HCT116 (cell line): ENCODE results near the gene PLEKHA5. TPM values are rescaled to one million over a fixed set of nuclear protein-coding genes. Genes with fewer than 3 reads are reported as not detected.

ENCODE experiments used
- ATAC-seq: fragments of 200-7000 bp; cut with Tn5 transposase; 2 replicates; pipeline ENCODE4 v1.9.1; 2020; ENCODE audit warnings: mild to moderate bottlenecking, moderate library complexity
- BruUV-seq: library from RNA; stranded (reverse); fragments of 400-500 nt; replicated peaks from 2 replicates; lab custom pipeline; 2021; lab: Mats Ljungman, UMichigan
- CTCF ChIA-PET: fragments of 300-600 bp; sonication (Branson Sonifier 250); formaldehyde crosslinking; loops from one replicate; lab custom pipeline; 2021; ENCODE audit warnings: antibody characterized with exemption; lab: Charles Lee
- POLR2A ChIA-PET: fragments of 300-600, 350-600 bp; sonication (Branson Sonifier 250); formaldehyde crosslinking; loops from one replicate; lab custom pipeline; 2021; ENCODE audit warnings: antibody characterized with exemption; lab: Charles Lee
- RAD21 ChIA-PET, 2 experiments: fragments of 300-600 bp; sonication (Branson Sonifier 250); formaldehyde crosslinking; loops; one replicate each; lab custom pipeline; 2023; ENCODE audit warnings: low total read pairs in 2 of 2; ENCODE audit not compliant: uncharacterized antibody in 2 of 2, unreplicated experiment in 2 of 2, low non-redundant PET in 1 of 2; lab: Charles Lee
- DNase-seq: peaks from one replicate; pipeline ENCODE4 v3.0.0-alpha.2; 2010; ENCODE audit warnings: low read depth, low spot score
- H2AFZ ChIP-seq: fragments of 200-600 bp; shearing (Covaris generic), sonication (generic); 2 replicates; pipeline ENCODE4 v1.6.1; 2017; ENCODE audit warnings: low read depth, mixed run types, mixed read lengths, antibody characterized with exemption, low read length; ENCODE audit not compliant: poor library complexity, severe bottlenecking
- H3K27ac ChIP-seq: 2 replicates; pipeline ENCODE4 v1.5.1; 2012; ENCODE audit warnings: low read depth, low read length
- H3K27me3 ChIP-seq: fragments of 200-600 bp; sonication (generic); 2 replicates; pipeline ENCODE4 v1.6.1; 2016; ENCODE audit warnings: mixed run types, low read length, mixed read lengths; ENCODE audit not compliant: insufficient read depth
- H3K36me3 ChIP-seq, 2 experiments: fragments of 200-500 bp in 1 of 2; fragments of 200-600 bp in 1 of 2; sonication (Bioruptor generic) in 1 of 2; sonication (generic) in 1 of 2; 2 replicates each; pipeline versions ENCODE4 v1.5.1 to v1.6.1; 2014 to 2016; ENCODE audit warnings: low read length in 2 of 2, inconsistent platforms in 1 of 2, mixed read lengths in 1 of 2, mixed run types in 1 of 2; ENCODE audit not compliant: insufficient read depth in 2 of 2, control insufficient read depth in 1 of 2
- H3K4me1 ChIP-seq, 2 experiments: fragments of 200-600 bp in 1 of 2; sonication (generic) in 1 of 2; 2 replicates each; pipeline versions ENCODE4 v1.5.1 to v1.6.1; 2012 to 2017; ENCODE audit warnings: low read length in 2 of 2, inconsistent platforms in 1 of 2, mild to moderate bottlenecking in 1 of 2, mixed read lengths in 1 of 2, mixed run types in 1 of 2, moderate library complexity in 1 of 2; ENCODE audit not compliant: insufficient read depth in 2 of 2, control insufficient read depth in 1 of 2
- H3K4me2 ChIP-seq: fragments of 200-600 bp; sonication (generic); 2 replicates; pipeline ENCODE4 v1.6.1; 2017; ENCODE audit warnings: mixed run types, low read length, mixed read lengths
- H3K4me3 ChIP-seq, 2 experiments: fragments of 200-600 bp in 1 of 2; sonication (generic) in 1 of 2; replicated peaks in 1 of 2; 2 replicates each; pipeline ENCODE4 v1.5.1; 2011 to 2016; ENCODE audit warnings: low read length in 2 of 2, control low read depth in 1 of 2, low read depth in 1 of 2, mild to moderate bottlenecking in 1 of 2, mixed read lengths in 1 of 2, mixed run types in 1 of 2
- H3K79me2 ChIP-seq: fragments of 200-600 bp; sonication (generic); 2 replicates; pipeline ENCODE4 v1.6.1; 2017; ENCODE audit warnings: mild to moderate bottlenecking, mixed run types, low read length, moderate library complexity, mixed read lengths; ENCODE audit not compliant: insufficient read depth
- H3K9ac ChIP-seq: fragments of 200-600 bp; sonication (generic); 2 replicates; pipeline ENCODE4 v1.6.1; 2016; ENCODE audit warnings: low read length, mixed read lengths
- H3K9me2 ChIP-seq: fragments of 200-600 bp; sonication (generic), shearing (Covaris generic); 2 replicates; pipeline ENCODE4 v1.6.1; 2017; ENCODE audit warnings: mixed run types, mild to moderate bottlenecking, moderate library complexity; ENCODE audit not compliant: insufficient read depth
- H3K9me3 ChIP-seq, 2 experiments: fragments of 200-500 bp in 1 of 2; fragments of 200-600 bp in 1 of 2; sonication (Bioruptor generic) in 1 of 2; sonication (generic) in 1 of 2; 2 replicates each; pipeline ENCODE4 v1.6.1; 2014 to 2017; ENCODE audit warnings: low read length in 2 of 2, mixed read lengths in 2 of 2, inconsistent platforms in 1 of 2, low read depth in 1 of 2, mild to moderate bottlenecking in 1 of 2, mixed run types in 1 of 2, moderate library complexity in 1 of 2; ENCODE audit not compliant: control insufficient read depth in 1 of 2, insufficient read depth in 1 of 2
- H4K20me1 ChIP-seq: fragments of 200-600 bp; sonication (generic), shearing (Covaris generic); 2 replicates; pipeline ENCODE4 v1.6.1; 2017; ENCODE audit warnings: mixed run types, mild to moderate bottlenecking, moderate library complexity; ENCODE audit not compliant: insufficient read depth
- CEBPB ChIP-seq: IDR thresholded peaks from 2 replicates; pipeline ENCODE4 v1.6.1; 2012; ENCODE audit warnings: low read depth
- EGR1 ChIP-seq: IDR thresholded peaks from 2 replicates; pipeline ENCODE4 v1.6.1; 2012; ENCODE audit warnings: low read depth
- EZH2 ChIP-seq: fragments of 200-600 bp; sonication (generic); IDR thresholded peaks from 2 replicates; pipeline ENCODE4 v1.6.1; 2017; ENCODE audit warnings: antibody characterized with exemption, mixed run types
- JUND ChIP-seq: IDR thresholded peaks from 2 replicates; pipeline ENCODE4 v1.6.1; 2012
- POLR2A ChIP-seq: IDR thresholded peaks from 2 replicates; pipeline ENCODE4 v1.7.0; 2011; ENCODE audit warnings: borderline replicate concordance; ENCODE audit not compliant: insufficient read depth, insufficient read length; ENCODE audit errors: extremely low read depth
- POLR2AphosphoS5 ChIP-seq: IDR thresholded peaks from 2 replicates; pipeline ENCODE4 v1.6.1; 2011; ENCODE audit warnings: mild to moderate bottlenecking, low read depth, low read length, moderate library complexity
- RAD21 ChIP-seq: IDR thresholded peaks from 2 replicates; pipeline ENCODE4 v1.6.1; 2012; ENCODE audit warnings: low read depth, mild to moderate bottlenecking
- SIN3A ChIP-seq: IDR thresholded peaks from 2 replicates; pipeline ENCODE4 v1.6.1; 2012; ENCODE audit warnings: low read depth
- SP1 ChIP-seq: IDR thresholded peaks from 2 replicates; pipeline ENCODE4 v1.6.1; 2012; ENCODE audit warnings: low read depth
- SRF ChIP-seq: IDR thresholded peaks from 2 replicates; pipeline ENCODE4 v1.6.1; 2012; ENCODE audit warnings: low read depth
- TCF7L2 ChIP-seq: IDR thresholded peaks from 2 replicates; pipeline ENCODE4 v1.7.0; 2011; ENCODE audit warnings: borderline replicate concordance, inconsistent platforms; ENCODE audit not compliant: insufficient read depth, insufficient read length; ENCODE audit errors: extremely low read depth
- YY1 ChIP-seq: IDR thresholded peaks from 2 replicates; pipeline ENCODE4 v1.6.1; 2011; ENCODE audit warnings: low read length, low read depth, moderate library complexity, mild to moderate bottlenecking; ENCODE audit not compliant: insufficient replicate concordance; ENCODE audit errors: extremely low read depth
- ZNF274 ChIP-seq: fragments of 200-500 bp; sonication (Bioruptor generic); IDR thresholded peaks from 2 replicates; pipeline ENCODE4 v1.6.1; 2014; ENCODE audit warnings: mild to moderate bottlenecking, low read depth, low read length, inconsistent platforms
- intact Hi-C: fragments of 100-400 bp; cut with micrococcal nuclease; formaldehyde crosslinking; loops from 2 replicates; pipeline ENCODE4 v1.10.0; 2022
- total RNA-seq: library from RNA; stranded (reverse); gene quantifications from one replicate; pipeline ENCODE4 v1.2.1, GENCODE V29; 2021; ENCODE audit not compliant: unreplicated experiment
- TF ChIP-seq, protein P1 (sequence below): IDR thresholded peaks from 2 replicates; pipeline ENCODE4 v1.6.1; 2012
- TF ChIP-seq, protein P2 (sequence below): IDR thresholded peaks from 2 replicates; pipeline ENCODE4 v1.6.1; 2012
- TF ChIP-seq, protein P3 (sequence below): IDR thresholded peaks from 2 replicates; pipeline ENCODE4 v1.6.1; 2011; ENCODE audit warnings: mild to moderate bottlenecking, low read length, moderate library complexity; ENCODE audit not compliant: insufficient replicate concordance; ENCODE audit errors: extremely low read depth
- TF ChIP-seq, protein P4 (sequence below): IDR thresholded peaks from 2 replicates; pipeline ENCODE4 v1.6.1; 2012; ENCODE audit warnings: low read depth

The PLEKHA5 gene
- total RNA-seq, 1 experiment from 2014 or later: 18.9 TPM

GRCh38 chr12:19199332-19199731 lies 69.8 kb downstream of the PLEKHA5 start:
- BruUV-seq: no TSS peak
- intact Hi-C loops: no loop called here

More at GRCh38 chr12:19199332-19199731, 69.8 kb downstream of the PLEKHA5 start:
- TF ChIP-seq SIN3A (no peak), JUND (no peak), EGR1 (no peak), POLR2A (no peak), SP1 (no peak), ZNF274 (no peak), RAD21 (no peak), POLR2AphosphoS5 (no peak), EZH2 (no peak), TCF7L2 (no peak), SRF (no peak), YY1 (no peak), CEBPB (no peak)
- TF ChIP-seq, protein P1, sequence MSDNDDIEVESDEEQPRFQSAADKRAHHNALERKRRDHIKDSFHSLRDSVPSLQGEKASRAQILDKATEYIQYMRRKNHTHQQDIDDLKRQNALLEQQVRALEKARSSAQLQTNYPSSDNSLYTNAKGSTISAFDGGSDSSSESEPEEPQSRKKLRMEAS: no peak
- TF ChIP-seq, protein P2, sequence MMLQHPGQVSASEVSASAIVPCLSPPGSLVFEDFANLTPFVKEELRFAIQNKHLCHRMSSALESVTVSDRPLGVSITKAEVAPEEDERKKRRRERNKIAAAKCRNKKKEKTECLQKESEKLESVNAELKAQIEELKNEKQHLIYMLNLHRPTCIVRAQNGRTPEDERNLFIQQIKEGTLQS: no peak
- TF ChIP-seq, protein P3, sequence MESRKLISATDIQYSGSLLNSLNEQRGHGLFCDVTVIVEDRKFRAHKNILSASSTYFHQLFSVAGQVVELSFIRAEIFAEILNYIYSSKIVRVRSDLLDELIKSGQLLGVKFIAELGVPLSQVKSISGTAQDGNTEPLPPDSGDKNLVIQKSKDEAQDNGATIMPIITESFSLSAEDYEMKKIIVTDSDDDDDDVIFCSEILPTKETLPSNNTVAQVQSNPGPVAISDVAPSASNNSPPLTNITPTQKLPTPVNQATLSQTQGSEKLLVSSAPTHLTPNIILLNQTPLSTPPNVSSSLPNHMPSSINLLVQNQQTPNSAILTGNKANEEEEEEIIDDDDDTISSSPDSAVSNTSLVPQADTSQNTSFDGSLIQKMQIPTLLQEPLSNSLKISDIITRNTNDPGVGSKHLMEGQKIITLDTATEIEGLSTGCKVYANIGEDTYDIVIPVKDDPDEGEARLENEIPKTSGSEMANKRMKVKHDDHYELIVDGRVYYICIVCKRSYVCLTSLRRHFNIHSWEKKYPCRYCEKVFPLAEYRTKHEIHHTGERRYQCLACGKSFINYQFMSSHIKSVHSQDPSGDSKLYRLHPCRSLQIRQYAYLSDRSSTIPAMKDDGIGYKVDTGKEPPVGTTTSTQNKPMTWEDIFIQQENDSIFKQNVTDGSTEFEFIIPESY: no peak
- TF ChIP-seq, protein P4, sequence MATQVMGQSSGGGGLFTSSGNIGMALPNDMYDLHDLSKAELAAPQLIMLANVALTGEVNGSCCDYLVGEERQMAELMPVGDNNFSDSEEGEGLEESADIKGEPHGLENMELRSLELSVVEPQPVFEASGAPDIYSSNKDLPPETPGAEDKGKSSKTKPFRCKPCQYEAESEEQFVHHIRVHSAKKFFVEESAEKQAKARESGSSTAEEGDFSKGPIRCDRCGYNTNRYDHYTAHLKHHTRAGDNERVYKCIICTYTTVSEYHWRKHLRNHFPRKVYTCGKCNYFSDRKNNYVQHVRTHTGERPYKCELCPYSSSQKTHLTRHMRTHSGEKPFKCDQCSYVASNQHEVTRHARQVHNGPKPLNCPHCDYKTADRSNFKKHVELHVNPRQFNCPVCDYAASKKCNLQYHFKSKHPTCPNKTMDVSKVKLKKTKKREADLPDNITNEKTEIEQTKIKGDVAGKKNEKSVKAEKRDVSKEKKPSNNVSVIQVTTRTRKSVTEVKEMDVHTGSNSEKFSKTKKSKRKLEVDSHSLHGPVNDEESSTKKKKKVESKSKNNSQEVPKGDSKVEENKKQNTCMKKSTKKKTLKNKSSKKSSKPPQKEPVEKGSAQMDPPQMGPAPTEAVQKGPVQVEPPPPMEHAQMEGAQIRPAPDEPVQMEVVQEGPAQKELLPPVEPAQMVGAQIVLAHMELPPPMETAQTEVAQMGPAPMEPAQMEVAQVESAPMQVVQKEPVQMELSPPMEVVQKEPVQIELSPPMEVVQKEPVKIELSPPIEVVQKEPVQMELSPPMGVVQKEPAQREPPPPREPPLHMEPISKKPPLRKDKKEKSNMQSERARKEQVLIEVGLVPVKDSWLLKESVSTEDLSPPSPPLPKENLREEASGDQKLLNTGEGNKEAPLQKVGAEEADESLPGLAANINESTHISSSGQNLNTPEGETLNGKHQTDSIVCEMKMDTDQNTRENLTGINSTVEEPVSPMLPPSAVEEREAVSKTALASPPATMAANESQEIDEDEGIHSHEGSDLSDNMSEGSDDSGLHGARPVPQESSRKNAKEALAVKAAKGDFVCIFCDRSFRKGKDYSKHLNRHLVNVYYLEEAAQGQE: no peak
- TF ChIP-seq, all 23 proteins: peak for 0
- Histone ChIP-seq H3K9ac (no peak overlapping the region), H3K27me3 (no peaks in the 10 kb centered on the region), H2AFZ (no peak overlapping the region), H3K27ac (no peak overlapping the region), H3K4me2 (no peak overlapping the region), H3K4me3 (no peak overlapping the region), H4K20me1 (no peaks in the 10 kb centered on the region), H3K36me3 (no peaks in the 10 kb centered on the region), H3K9me2 (no peaks in the 10 kb centered on the region), H3K79me2 (peaks cover 18% of the 10 kb centered on the region), H3K9me3 (no peaks in the 10 kb centered on the region), H3K4me1 (no peaks in the 10 kb centered on the region)
- ChIA-PET RAD21 (no interaction called here), POLR2A (no interaction called here), CTCF (interaction anchor here (1.9 kb wide), 1 partner anchor 13 kb away, joined by 8 read pairs; no protein-coding TSS in a partner anchor)
- ATAC-seq (no peak), DNase-seq (no peak)
